ENCODE data around the gene TAF3.

TAF3 gene

GRCh38 chr10:7937315-7937945 lies 119.1 kb downstream of the TAF3 start:
- no peak for DNase-seq

- DNase-seq = no peak
These were observed 123.3 kb downstream of the TAF3 start for GRCh38 chr10:7941576-7941975.

- no peak for DNase-seq
These were observed 124.0 kb downstream of the TAF3 start for GRCh38 chr10:7942316-7942715.

GRCh38 chr10:7942859-7943258 lies 124.6 kb downstream of the TAF3 start:
- no peak for DNase-seq

GRCh38 chr10:7944215-7944480 lies 125.8 kb downstream of the TAF3 start:
- DNase-seq = no peak

- DNase-seq = no peak
These were observed 126.2 kb downstream of the TAF3 start for GRCh38 chr10:7944537-7944936.

GRCh38 chr10:7945034-7945433 lies 126.7 kb downstream of the TAF3 start:
- DNase-seq = no peak

GRCh38 chr10:7945469-7946187 lies 127.3 kb downstream of the TAF3 start:
- DNase-seq = no peak

- DNase-seq = no peak
These were observed 130.2 kb downstream of the TAF3 start for GRCh38 chr10:7948371-7949000.

- no peak for DNase-seq
These were observed 132.9 kb downstream of the TAF3 start for GRCh38 chr10:7950981-7951847.

GRCh38 chr10:7952266-7952665 lies 134.0 kb downstream of the TAF3 start:
- no peak for DNase-seq

GRCh38 chr10:7953447-7953846 lies 135.1 kb downstream of the TAF3 start:
- no peak for DNase-seq

- no peak for DNase-seq
These were observed 137.1 kb downstream of the TAF3 start for GRCh38 chr10:7955446-7955845.

- no peak for DNase-seq
These were observed 138.2 kb downstream of the TAF3 start for GRCh38 chr10:7956508-7956907.

- no peak for DNase-seq
These were observed 139.3 kb downstream of the TAF3 start for GRCh38 chr10:7957591-7957990.

- no peak for DNase-seq
These were observed 140.1 kb downstream of the TAF3 start for GRCh38 chr10:7958442-7958841.

GRCh38 chr10:7960108-7960507 lies 141.8 kb downstream of the TAF3 start:
- no peak for DNase-seq

GRCh38 chr10:7962592-7962991 lies 144.3 kb downstream of the TAF3 start:
- no peak for DNase-seq

- DNase-seq = no peak
These were observed 147.2 kb downstream of the TAF3 start for GRCh38 chr10:7965457-7965856.

GRCh38 chr10:7967035-7967434 lies 148.7 kb downstream of the TAF3 start:
- DNase-seq = no peak

- DNase-seq = no peak
These were observed 150.3 kb downstream of the TAF3 start for GRCh38 chr10:7968510-7969112.

- no peak for DNase-seq
These were observed 151.3 kb downstream of the TAF3 start for GRCh38 chr10:7969623-7970022.

GRCh38 chr10:7971949-7972348 lies 153.6 kb downstream of the TAF3 start:
- DNase-seq = no peak

All from activated gamma-delta T cell treated with Interleukin-2 at 50 U/mL for 16 hours (primary cell).